Measurements from ENCODE around the gene MAPK14.
"Not testable (repeated sequence)": the region's sequence is repeated elsewhere in the genome, so short reads cannot be mapped to it uniquely, and the experiment has no call there.

Gene MAPK14

DNA sequence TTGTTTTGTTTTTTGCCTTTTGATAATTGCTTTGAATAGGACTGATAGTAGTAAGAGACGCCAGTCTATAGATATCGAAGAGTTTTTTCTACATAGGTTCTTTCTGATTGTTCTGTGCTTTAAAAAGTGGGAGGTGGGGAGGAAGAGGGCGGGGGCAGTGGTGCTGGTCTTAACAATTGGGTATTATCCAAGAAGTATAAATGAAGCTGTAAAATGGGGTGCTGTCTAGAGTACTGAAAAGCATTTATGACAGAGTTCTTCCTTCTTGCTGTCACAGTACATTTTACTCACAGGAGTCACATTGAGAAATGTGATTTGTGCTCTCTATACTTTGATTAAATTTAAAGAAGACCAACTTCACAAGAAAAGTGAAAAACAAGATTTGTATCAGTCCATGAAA lies 41.0 kb downstream of the MAPK14 start:
- no peak for DNase-seq (ENCODE audit: low read depth, low spot score)

DNA sequence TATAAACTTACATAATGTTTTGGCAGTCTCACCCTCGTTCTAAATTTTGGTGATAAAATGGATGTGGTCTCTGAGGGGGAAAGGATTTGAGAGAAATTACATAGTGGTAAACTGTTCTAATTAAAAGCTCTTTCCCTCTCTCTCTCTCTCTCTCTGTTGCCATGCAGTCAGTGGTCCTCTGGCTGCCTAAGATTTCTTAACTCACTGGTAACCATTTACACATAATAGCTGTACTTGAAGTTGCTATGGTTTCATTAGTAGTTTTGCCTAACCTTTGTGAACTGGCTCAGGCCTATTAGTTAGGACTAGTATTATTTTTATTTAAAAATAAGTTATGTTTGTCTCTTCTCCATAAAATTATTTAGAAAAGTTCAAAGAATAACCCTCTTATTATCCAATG lies 42.0 kb downstream of the MAPK14 start:
- no peak for DNase-seq (ENCODE audit: low read depth, low spot score)

DNA sequence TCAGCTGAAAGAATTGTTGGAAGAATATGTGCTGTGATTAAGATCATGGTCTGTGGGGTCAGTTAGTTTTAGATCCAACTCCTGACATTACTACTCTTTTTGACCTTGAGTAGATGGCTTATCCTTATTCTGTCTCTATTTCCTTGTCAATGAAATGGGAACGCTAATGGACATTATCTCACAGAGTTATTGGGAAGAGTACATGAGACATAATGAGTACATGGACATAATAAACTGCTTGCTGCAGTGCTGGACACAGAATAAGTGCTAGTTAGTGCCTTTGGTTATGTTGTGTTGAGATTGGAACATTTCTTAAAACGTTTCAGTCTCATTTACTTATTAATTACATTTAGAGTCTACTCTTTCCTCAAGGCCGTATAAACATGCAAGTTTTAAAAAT lies 42.6 kb downstream of the MAPK14 start:
- no peak for DNase-seq (ENCODE audit: low read depth, low spot score)

DNA sequence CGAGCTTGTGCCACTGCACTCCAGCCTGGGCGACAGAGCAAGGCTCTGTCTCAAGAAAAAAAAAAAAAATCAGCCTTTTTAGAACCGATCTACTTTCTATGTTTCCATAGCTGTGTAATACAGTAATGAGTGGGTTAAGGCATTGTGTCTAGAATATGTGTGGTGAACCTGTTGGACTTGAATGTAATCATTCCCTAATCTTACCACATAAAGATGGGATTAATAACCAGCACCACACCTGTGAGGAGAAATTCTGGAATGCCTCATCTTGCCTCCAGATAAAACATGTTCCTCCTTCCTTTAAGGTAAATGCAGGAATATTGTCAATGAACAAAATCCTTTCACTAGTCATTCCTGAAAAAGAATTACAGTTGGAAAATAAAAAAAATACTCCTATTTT lies 43.7 kb downstream of the MAPK14 start:
- DNase-seq (ENCODE audit: low read depth, low spot score): no peak

DNA sequence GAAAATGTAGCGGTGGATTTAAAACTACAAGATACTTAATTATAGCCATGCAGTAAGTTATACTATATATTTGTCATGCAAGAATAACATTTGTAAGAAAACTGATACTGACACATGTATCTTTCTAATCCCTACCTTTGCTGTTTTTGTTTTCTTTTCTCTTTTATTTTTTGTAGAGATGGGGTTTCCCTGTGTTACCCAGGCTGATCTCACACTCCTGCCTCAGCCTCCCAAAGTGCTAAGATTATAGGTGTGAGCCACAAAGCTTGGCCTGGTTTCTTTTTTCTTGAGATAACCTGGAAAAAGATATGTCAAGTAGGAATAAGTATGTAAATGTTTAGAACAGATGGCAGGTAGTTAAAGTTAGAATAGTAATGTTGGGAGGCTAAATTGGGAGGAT lies 44.1 kb downstream of the MAPK14 start:
- no peak for DNase-seq (ENCODE audit: low read depth, low spot score)

DNA sequence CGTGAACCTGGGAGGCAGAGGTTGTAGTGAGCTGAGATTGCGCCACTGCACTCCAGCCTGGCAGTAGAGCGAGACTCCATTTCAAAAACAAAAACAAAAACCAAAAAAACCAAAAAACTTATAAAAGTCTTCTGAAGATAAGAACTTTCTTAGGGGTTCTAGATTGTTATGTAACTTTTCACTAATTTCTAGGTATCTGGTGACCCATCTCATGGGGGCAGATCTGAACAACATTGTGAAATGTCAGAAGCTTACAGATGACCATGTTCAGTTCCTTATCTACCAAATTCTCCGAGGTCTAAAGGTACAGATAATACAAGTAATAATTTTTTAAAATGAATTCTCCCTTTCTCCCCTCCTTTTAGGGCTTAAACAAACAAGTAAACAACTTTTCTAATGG lies 45.1 kb downstream of the MAPK14 start:
- no peak for DNase-seq (ENCODE audit: low read depth, low spot score)

DNA sequence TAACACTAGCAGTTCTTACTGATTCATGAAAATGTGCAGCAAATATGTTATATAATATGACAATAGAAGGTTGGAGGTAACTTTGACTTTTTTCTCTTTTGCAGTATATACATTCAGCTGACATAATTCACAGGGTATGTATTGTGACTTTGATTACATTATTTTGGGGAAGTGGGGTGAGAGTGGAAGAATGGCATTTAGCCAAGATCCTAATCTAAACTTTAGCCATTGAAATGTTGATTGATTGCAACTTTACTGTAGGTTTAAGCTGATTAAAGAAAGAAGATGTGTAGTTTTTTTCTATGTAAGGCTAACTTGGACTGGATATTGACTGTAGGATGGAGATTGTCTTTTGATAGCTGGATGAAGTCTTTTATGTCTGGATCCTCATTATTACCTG lies 46.0 kb downstream of the MAPK14 start:
- no peak for DNase-seq (ENCODE audit: low read depth, low spot score)

DNA sequence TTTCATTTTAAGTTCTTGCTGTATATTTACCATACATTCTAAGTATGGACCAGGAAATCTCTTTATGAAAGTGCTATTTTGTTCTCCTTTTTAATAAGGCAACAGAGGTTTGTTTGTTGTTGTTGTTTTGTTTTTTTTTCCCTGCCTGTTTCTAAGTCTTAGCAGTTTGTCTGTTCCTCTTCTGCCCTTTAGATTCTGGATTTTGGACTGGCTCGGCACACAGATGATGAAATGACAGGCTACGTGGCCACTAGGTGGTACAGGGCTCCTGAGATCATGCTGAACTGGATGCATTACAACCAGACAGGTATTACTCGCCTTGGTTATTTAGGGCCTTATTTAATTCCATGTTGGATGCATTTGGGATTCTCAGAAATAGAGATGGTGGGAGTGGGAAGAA lies 48.0 kb downstream of the MAPK14 start:
- no peak for DNase-seq (ENCODE audit: low read depth, low spot score)

DNA sequence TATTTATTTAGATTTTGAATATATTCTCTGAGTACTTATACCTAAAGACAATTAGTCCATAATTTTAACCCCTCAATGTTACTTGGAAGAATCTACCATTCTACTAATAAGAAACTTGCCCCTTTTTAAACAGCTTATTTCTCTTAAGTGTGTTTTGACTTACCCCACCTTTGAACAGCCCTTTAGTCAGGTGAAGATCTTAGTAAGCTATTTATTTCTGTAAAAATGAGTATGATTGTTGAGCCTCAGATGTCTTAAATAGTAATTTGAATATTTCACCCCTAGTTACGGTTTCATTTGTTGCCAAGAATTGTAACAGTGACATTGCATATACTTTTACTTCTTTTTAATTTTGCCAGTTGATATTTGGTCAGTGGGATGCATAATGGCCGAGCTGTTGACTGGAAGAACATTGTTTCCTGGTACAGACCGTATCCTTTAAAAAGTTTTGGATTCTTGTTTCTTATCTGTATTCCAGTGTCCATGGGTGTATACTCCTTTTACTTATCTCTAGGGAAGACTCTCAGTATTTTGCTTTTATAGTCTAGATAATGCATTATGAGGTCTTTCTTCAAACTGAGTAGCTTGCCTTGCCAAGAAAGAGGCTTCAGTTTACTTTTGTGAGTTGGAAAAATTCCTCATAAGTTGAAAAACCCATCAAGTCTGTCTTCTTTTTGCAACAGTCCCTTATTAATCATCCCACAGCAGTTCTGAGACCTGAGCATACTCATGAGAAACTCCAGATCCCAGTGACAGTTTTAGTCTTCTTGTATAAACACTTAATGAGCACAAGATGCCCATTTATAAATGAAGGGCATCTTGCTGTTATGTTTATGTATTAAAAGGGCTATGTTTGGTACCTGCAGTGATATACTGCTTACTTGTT lies 48.8 kb downstream of the MAPK14 start:
- no peak for DNase-seq (ENCODE audit: low read depth, low spot score)

DNA sequence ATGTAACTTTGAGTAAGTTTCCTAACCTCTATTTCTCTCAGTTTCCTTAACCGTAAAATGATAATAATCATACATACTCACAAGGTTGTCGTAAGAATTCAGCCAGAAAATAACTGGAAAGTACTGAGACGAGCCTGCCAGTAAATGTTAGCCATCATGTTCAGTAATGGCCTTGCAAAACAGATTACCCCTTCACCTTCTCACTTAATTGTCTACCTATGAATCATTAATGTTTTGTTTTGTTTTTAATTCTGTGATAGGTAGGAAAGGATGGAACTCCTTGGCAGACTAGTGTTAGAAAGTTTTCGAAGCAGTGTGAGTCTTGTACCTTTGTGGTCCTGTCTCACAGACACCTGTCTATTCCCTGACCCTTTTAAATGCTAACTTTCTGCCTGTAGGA lies 50.6 kb downstream of the MAPK14 start:
- no peak for DNase-seq (ENCODE audit: low read depth, low spot score)

DNA sequence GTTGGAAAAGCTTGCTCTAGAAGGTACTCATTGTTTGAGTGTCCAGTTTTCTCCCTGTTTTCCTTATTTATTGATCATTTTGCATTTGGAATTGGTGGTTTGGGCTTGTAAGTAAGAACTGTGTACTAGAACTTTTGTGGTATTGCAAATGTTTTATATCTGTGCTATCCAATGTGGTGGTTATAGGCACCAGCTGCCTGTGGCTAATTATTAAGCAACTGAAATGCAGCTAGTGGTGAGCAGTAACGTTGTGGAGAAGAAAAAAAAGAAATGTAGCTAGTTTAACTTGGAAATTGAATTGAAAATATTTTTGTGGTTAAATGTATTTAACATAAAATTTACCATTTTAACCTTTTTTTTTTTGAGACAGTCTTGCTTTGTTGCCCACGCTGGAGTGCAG lies 52.0 kb downstream of the MAPK14 start:
- no peak for DNase-seq (ENCODE audit: low read depth, low spot score)

DNA sequence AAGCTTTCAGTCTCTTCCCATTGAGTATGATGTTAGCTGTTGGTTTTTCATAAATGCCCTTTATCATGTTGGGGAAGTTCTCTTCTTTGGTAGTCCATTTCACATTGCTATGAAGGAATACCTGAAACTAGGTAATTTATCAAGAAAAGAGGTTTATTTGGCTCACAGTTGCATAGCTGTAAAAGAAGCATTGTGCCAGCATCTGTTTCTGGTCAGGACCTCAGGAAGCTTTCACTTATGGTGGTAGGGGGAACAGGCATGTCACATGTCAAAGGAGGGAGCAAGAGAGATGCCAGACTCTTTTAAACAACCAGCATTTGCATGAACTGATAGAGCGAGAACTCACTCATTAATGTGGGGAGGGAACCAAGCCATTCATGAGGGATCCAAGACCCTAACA lies 54.7 kb downstream of the MAPK14 start:
- no peak for DNase-seq (ENCODE audit: low read depth, low spot score)

DNA sequence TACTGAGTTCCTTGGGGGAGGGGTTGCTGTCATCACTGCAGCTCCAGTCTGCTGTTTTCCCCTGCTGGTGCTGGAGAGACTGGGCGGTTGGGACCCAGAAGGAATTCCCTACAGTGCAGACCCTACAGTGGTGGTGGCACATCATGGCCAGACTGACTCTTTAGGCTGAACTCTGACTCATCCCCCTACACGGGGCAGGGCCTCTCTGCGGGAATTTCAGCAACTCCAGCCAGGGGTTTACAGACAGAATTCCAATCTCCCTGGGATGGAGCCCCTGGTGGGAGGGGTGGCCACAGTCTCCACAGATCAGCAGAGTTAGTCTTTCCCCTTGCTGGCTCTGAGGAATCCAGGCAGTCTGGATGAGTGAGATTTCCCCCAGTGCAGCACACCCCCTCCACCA lies 55.8 kb downstream of the MAPK14 start:
- DNase-seq (ENCODE audit: low read depth, low spot score): no peak

DNA sequence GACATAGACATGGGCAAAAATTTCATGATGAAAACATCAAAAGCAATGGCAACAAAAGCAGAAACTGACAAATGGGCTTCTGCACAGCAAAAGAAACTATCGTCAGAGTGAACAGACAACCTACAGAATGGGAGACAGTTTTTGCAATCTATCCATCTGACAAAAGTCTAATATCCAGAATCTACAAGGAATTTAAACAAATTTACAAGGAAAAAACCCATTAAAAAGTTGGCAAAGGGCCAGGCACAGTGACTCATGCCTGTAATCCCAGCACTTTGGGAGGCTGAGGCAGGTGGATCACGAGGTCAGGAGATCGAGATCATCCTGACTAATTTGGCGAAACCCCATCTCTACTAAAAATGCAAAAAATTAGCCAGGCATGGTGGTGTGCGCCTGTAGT lies 60.6 kb downstream of the MAPK14 start:
- not testable (repeated sequence) for DNase-seq (ENCODE audit: low read depth, low spot score)

DNA sequence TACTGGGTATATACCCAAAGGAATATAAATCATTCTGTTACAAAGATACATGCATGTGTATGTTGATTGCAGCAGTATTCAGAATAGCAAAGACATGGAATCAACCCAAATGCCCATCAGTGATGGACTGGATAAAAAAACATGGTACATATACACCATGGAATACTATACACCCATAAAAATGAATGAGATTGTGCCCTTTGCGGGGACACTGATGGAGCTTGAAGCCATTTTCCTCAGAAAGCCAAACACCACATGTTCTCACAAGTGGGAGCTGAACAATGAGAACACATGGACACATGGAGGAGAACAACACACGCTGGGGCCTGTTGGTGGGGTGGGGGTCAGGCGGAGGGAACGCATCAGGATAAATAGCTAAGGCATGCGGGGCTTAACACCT lies 61.4 kb downstream of the MAPK14 start:
- no peak for DNase-seq (ENCODE audit: low read depth, low spot score)

DNA sequence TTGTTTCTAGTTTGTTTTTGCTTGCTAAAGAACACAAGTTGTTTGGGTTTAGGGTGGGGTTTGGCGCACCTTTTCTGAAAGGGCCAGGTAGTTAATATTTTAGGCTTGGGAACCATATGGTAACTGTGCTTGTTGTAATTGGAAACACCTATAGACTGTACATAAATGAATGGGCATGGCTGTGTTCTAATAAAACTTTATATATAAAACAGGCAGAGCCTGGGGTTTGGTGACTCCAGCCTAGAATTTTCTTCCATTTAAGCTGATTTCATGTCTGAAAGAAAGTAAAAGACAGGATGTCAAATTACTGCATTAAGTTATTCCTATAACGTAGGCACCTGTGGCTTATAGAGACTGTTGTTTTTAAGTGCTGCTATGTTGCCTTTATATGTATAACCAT lies 66.6 kb downstream of the MAPK14 start:
- no peak for DNase-seq (ENCODE audit: low read depth, low spot score)

DNA sequence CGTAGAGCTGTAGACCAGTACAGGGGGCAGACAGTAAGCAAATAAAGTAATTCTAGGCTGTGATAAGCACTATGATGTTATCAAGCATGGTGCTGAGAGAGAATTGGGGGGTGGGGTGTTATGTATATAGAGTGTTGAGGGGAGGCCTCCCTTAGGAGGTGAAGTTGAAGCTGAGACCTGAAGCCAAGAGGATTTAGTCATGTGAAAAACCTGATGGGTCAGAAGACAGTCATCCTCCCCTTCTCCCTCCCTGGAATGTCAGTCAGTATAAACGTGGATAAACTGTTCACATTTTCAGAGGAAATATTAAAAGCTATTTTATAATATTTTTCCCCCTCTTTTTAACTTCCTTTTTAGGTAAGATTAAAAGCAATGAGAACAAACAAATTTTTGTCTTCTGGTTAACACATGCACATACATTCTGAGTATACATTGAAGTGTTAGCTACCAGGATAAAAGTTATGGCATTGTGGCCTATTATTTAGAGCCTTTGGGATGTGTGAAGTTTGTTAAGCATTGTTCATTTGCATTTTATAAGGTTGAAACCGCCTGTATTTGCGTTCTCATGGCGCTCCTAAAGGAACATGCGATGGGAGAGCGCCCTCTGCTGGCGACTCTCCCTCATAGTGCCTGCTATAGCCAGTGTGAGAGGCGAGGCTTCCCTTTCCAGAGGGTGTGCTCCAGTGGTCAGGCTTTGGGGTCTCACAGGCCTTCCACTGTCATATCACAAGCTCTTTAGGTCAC lies 67.3 kb downstream of the MAPK14 start:
- DNase-seq (ENCODE audit: low read depth, low spot score): peak; percentile 24

DNA sequence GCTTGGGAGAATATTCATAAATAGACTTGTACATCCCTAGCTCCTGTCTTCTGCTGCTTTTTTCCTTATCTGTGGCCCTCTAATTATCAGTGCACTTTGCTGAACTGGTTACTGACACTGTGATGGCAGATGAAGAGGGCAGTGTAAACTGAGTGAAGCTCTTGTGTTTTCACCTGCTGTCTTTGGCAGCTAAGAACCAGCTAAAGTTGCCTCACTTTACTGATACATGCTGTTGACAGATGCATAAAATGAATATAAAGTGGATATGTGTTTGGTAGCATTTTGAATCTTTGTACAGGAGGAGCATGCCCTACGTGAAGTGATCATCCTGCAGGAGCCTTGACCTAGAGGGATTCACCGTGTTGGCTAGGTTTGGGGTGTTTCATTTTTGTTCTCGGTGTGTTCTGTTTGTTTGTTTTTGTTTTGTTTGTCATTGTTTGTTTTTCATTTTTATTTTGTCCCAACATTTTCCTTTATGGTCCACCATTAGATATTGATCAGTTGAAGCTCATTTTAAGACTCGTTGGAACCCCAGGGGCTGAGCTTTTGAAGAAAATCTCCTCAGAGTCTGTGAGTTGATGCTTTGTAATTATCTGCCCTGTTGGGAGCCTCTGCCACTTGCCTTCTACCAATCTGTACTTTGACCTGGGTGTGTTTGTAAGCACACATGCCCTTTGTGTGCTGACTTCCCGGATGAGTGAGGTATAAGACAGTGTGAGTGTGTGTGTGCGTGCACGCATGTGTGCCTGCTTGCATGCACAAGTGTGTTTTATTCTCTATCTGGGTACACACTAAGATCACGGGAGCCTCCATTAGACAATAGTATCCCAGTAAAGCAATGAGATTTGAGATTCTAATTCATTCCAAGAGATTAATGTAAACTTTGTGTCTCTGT lies 68.1 kb downstream of the MAPK14 start:
- DNase-seq (ENCODE audit: low read depth, low spot score): no peak

DNA sequence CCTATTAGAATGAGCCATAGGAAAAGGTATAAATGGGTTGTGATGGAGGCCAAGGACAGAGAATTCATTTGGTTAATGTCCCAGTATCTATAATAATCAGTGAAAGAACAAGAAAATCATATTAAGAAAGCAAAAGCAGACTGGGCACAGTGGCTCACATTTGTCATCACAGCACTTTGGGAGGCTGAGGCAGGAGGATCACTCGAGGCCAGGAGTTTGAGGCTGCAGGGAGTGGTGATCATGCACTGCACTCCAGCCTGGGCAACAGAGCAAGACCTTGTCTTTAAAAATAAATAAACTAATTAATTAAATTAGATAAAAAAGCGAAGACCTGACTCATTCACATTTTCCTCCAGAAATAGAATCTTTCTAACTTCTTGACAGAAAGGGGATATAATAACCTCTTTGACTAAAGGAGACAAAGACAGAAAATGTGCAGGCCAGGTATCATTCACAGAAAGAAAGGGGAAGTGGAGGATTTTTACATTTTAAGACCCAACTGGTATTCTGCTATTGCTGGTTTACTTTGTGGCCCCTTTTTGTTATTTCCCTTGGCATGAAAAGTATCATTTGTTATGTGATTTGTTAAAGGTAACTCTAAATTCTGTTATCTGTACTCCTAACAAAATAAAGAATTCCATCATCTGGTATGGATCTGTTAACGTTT lies 70.8 kb downstream of the MAPK14 start:
- DNase-seq (ENCODE audit: low read depth, low spot score): no peak

DNA sequence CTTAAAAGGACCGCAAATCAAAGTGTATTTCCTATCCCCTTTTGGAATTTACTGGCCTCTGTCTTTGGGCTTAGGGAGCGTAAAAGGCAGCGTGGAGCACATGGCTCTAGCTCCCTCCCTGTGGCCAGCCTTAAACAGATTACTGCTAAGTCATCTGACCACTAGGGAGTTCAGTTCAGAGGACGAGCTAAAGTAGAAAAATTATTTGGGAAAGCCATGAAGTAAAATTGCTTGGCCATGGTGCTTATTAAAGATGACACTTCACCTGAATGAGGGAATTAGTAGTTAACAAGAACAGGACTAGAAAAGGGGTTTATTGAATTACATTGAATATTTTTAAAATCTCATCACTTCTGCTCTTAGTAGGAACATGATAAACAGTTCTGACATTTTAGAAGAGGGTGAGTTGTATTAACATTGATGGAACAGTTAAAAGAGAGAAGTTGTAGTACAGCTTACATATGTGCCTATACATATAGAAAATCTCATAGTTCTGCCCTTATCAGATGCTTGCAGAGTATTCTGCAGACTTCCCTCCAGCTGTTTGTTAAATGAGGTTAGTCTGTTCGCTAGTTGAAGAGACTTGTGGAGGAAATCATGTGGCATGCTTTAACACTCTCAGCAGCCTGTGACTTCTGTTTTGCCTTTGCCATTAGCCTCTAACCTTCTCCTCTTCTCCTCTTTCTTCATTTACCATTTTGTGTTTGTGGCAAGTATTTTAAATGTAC lies 71.5 kb downstream of the MAPK14 start:
- no peak for DNase-seq (ENCODE audit: low read depth, low spot score)

Data from brain pericyte (primary cell).